ENCODE data around the gene STX2.

- TF ChIP-seq CTCF (IDR thresholded peaks at IDR 0.05 in 2 of 3, conservative IDR thresholded peaks at IDR 0.05 in 1 of 3; ENCODE audit: control insufficient read depth in 2 of 3, extremely low read depth in 1 of 3, insufficient read depth in 1 of 3, low read depth in 3 of 3, low read length in 3 of 3), result no peak
- no peak for TF ChIP-seq MXI1 (IDR thresholded peaks at IDR 0.05; ENCODE audit: low read depth, low read length)
- TF ChIP-seq BRCA1 (IDR thresholded peaks at IDR 0.05; ENCODE audit: low read depth, low read length), result no peak
- TF ChIP-seq LARP7 (IDR thresholded peaks at IDR 0.05), result no peak
- TF ChIP-seq GABPA (IDR thresholded peaks at IDR 0.05; ENCODE audit: low read depth), result no peak
- TF ChIP-seq STAT1 (conservative IDR thresholded peaks at IDR 0.05), result no peak
- no peak for TF ChIP-seq CHD1 (IDR thresholded peaks at IDR 0.05; ENCODE audit: low read depth, low read length)
- TF ChIP-seq STAT3 (IDR thresholded peaks at IDR 0.05; ENCODE audit: low read depth, low read length), result no peak
- no peak for TF ChIP-seq SPI1 (IDR thresholded peaks at IDR 0.05; ENCODE audit: borderline replicate concordance, insufficient read depth, low read depth, low read length)
- TF ChIP-seq POLR2A (IDR thresholded peaks at IDR 0.05; ENCODE audit: low read depth, low read length), result no peak
- TF ChIP-seq SMARCA5 (IDR thresholded peaks at IDR 0.05), result no peak
Observed at GRCh38 chr12:130856088-130856487, 17.0 kb upstream of the STX2 start.

All from GM12878 (cell line).